Ovary (tissue), 9 donors: ENCODE measurements around the gene C1orf21. TPM values are rescaled to one million over a fixed set of nuclear protein-coding genes. Genes with fewer than 3 reads are reported as not detected.

ENCODE experiments used
- DNase-seq, 5 donors: peaks; one replicate each; pipeline ENCODE4 v3.0.0-alpha.2; 2019 to 2020
- H3K27ac ChIP-seq, 2 donors: fragments of 200-600 bp; one replicate each; pipeline versions ENCODE4 v1.5.1 to v1.8.0; 2019 to 2022
- H3K27me3 ChIP-seq: fragments of 200-600 bp; one replicate; pipeline ENCODE4 v1.8.0; 2022
- H3K36me3 ChIP-seq: fragments of 200-600 bp; sonication (generic); one replicate; pipeline ENCODE4 v1.5.1; 2019
- H3K4me1 ChIP-seq: one replicate; pipeline ENCODE4 v1.8.1; 2013; ENCODE audit warnings: mild to moderate bottlenecking, moderate library complexity; ENCODE audit not compliant: insufficient read depth
- H3K4me3 ChIP-seq: fragments of 200-600 bp; sonication (generic); one replicate; pipeline ENCODE4 v1.5.1; 2017
- H3K9me3 ChIP-seq, 2 donors: fragments of 200-600 bp in 1 of 2; sonication (generic) in 1 of 2; one replicate each; pipeline versions ENCODE4 v1.5.1 to v1.8.1; 2013 to 2019; ENCODE audit warnings: mild to moderate bottlenecking in 1 of 2, moderate library complexity in 1 of 2
- CTCF ChIP-seq, 3 donors: fragments of 450-650 bp in 2 of 3; fragments of 200-600 bp in 1 of 3; IDR thresholded peaks; one replicate each; pipeline versions ENCODE4 v1.5.1 to v1.8.0; 2016 to 2022; ENCODE audit warnings: antibody characterized with exemption in 3 of 3, mild to moderate bottlenecking in 1 of 3
- EP300 ChIP-seq: sonication (generic); formaldehyde crosslinking; IDR thresholded peaks from one replicate; pipeline ENCODE4 v1.6.1; 2017; ENCODE audit warnings: antibody characterized with exemption
- POLR2A ChIP-seq: fragments of 450-650 bp; IDR thresholded peaks from one replicate; pipeline ENCODE4 v1.6.1; 2017; ENCODE audit warnings: antibody characterized with exemption, mild to moderate bottlenecking, moderate library complexity
- WGBS, 3 donors: extraction: QIAGEN DNeasy Blood & Tissue Kit in 1 of 3; methylation state at CpG; one replicate each; pipeline versions ENCODE4 v1.1.5 to v1.1.7; 2013 to 2017; 5-methylcytosine and 5-hydroxymethylcytosine counted together
- intact Hi-C, 4 donors: fragments of 100-400 bp; cut with DNase I; formaldehyde crosslinking; loops; one replicate each; pipeline versions ENCODE4 v1.11.0 to v1.15.1; 2022 to 2023
- polyA plus RNA-seq, 2 donors: library from polyadenylated mRNA; stranded (reverse); fragments of 200-250 nt in 1 of 2; fragments of 350-450 nt in 1 of 2; fragmentation: Illumina TruSeq in 1 of 2; extraction: RNeasy Lipid Tissue Mini Kit (QIAGEN cat#74804) in 1 of 2; gene quantifications; one replicate each; pipeline ENCODE4 v1.2.3, GENCODE V29; 2013 to 2014
- total RNA-seq, 7 donors: library from RNA; depleted of rRNA in 2 of 7; stranded (reverse); fragments of >200 nt in 2 of 7; fragmentation: NEBNext Ultra II Directional in 3 of 7; extraction: Animal tissue kit (Norgen Biotek cat#: 25700) in 3 of 7; gene quantifications; one replicate each; pipeline versions ENCODE4 v1.1.0 to v1.2.4, GENCODE V29; 2016 to 2023
- donor health status: DM: no; HTN: no; CAD: no; lungs with moderate emphysema.
- donor health status: DM: no; HTN: no; CAD: no.
- donor health status: Bipolar disorder and iron deficiency.
- donor health status: DM: yes; HTN: yes; CAD: no.
- donor health status: DM: no; HTN: no; CAD: no.
- donor health status: DM: yes; HTN: yes; CAD: no.

Gene C1orf21
- total and polyA plus RNA-seq, 9 donors, result 22.9 to 108 (median 59.4) TPM

GRCh38 chr1:184395937-184396480 is 9.2 kb downstream of the C1orf21 start:
- 62 to 98% (median 96%) methylated on average over 2 of the region's 2 CpGs for WGBS, 3 donors
- intact Hi-C loops, result no loop called here
- no peaks in the 10 kb centered on the region for H3K9me3 ChIP-seq
- TF ChIP-seq CTCF (IDR thresholded peaks at IDR 0.05), result no peak
- TF ChIP-seq EP300, result no peak
- TF ChIP-seq POLR2A, result no peak
- no peaks in the 10 kb centered on the region for H3K4me1 ChIP-seq
- no peaks in the 10 kb centered on the region for H3K36me3 ChIP-seq
- no peak for DNase-seq
- H3K27me3 ChIP-seq, result no peaks in the 10 kb centered on the region
- H3K4me3 ChIP-seq, result no peak overlapping the region
- H3K27ac ChIP-seq, result no peak overlapping the region

- intact Hi-C loops, result no loop called here
- no peak for TF ChIP-seq CTCF (IDR thresholded peaks at IDR 0.05)
- TF ChIP-seq POLR2A, result no peak
- TF ChIP-seq EP300, result no peak
- H3K27ac ChIP-seq, result no peak overlapping the region
These were observed 12.5 kb downstream of the C1orf21 start for GRCh38 chr1:184399192-184399847.

GRCh38 chr1:184403961-184404726 is 17.3 kb downstream of the C1orf21 start:
- 90 to 95% (median 94%) methylated on average over 3 of the region's 3 CpGs for WGBS, 3 donors

More at GRCh38 chr1:184399192-184399847, 12.5 kb downstream of the C1orf21 start:
- peaks cover 2% of the 10 kb centered on the region for H3K4me1 ChIP-seq
- H3K4me3 ChIP-seq, result no peak overlapping the region
- H3K9me3 ChIP-seq, result no peaks in the 10 kb centered on the region
- WGBS, 3 donors, result 30 to 42% (median 36%) methylated on average over 5 of the region's 5 CpGs
- H3K36me3 ChIP-seq, result no peaks in the 10 kb centered on the region
- DNase-seq, result no peak
- no peaks in the 10 kb centered on the region for H3K27me3 ChIP-seq

GRCh38 chr1:184404727-184405027 is 17.8 kb downstream of the C1orf21 start:
- Histone ChIP-seq H3K4me3 (no peak overlapping the region), H3K27me3 (no peaks in the 10 kb centered on the region), H3K36me3 (no peaks in the 10 kb centered on the region), H3K9me3 (no peaks in the 10 kb centered on the region), H3K4me1 (peaks cover 7% of the 10 kb centered on the region), H3K27ac (no peak overlapping the region)
- intact Hi-C loops, result no loop called here
- no peak for DNase-seq
- TF ChIP-seq CTCF (IDR thresholded peaks at IDR 0.05) (no peak), POLR2A (no peak)
- 88 to 97% (median 94%) methylated on average over 2 of the region's 2 CpGs for WGBS, 3 donors

More at GRCh38 chr1:184403961-184404726, 17.3 kb downstream of the C1orf21 start:
- intact Hi-C loops, result no loop called here
- Histone ChIP-seq H3K27ac (no peak overlapping the region), H3K4me1 (peaks cover 7% of the 10 kb centered on the region), H3K9me3 (no peaks in the 10 kb centered on the region), H3K27me3 (no peaks in the 10 kb centered on the region), H3K4me3 (no peak overlapping the region), H3K36me3 (no peaks in the 10 kb centered on the region)
- no peak for DNase-seq
- TF ChIP-seq EP300, result no peak
